Measurements from ENCODE around the gene AGBL1.

The AGBL1 gene

DNA sequence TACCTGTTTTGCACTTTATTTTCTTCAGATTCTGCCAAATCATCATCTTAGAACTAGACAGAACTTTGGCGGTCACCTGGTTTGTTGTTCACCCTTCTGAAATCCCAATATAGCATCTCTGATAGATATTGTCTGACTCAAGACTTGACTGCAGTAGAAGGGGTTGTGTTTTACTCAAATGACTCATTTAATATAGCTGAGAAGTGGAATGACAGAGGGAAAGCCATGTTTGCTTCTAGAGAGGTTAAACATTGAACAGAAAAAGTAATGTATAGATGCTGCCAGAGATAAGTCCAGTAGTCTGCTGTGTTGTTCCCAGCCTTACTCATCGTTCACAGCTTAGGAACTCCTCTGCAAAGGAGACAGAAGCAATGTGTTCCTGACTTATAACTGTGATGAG is 402.0 kb downstream of the AGBL1 start:
- Histone ChIP-seq H3K27me3 (ENCODE audit: control insufficient read depth in 3 of 3, insufficient read depth in 3 of 3, low read depth in 1 of 3, low read length in 3 of 3) (no peaks in the 10 kb centered on the region), H3K27ac (replicated peaks; ENCODE audit: low read length) (no peak overlapping the region), H4K8ac (ENCODE audit: low read depth, low read length) (no peak overlapping the region), H2AFZ (ENCODE audit: low read length) (no peak overlapping the region), H3K36me3 (replicated peaks in 1 of 2; ENCODE audit: control insufficient read depth in 2 of 2, insufficient read depth in 2 of 2, low read length in 2 of 2) (no peaks in the 10 kb centered on the region), H2BK120ac (ENCODE audit: low read depth, low read length) (no peak overlapping the region), H3K9ac (ENCODE audit: low read depth, low read length, poor library complexity) (no peak overlapping the region), H3K79me1 (ENCODE audit: low read depth, low read length) (no peaks in the 10 kb centered on the region), H3K14ac (ENCODE audit: low read length) (no peak overlapping the region), H2AK5ac (ENCODE audit: low read depth, low read length) (no peak overlapping the region), H3K4me3 (ENCODE audit: low read length in 2 of 2) (no peak overlapping the region), H4K91ac (ENCODE audit: low read depth, low read length, poor library complexity) (no peak overlapping the region), H3K18ac (ENCODE audit: low read length) (no peak overlapping the region), H3K4me2 (ENCODE audit: insufficient read depth, low read length, poor library complexity, severe bottlenecking) (no peak overlapping the region), H2BK5ac (ENCODE audit: low read length) (no peak overlapping the region), H2BK12ac (ENCODE audit: low read length) (no peak overlapping the region), H3K9me3 (replicated peaks in 1 of 2; ENCODE audit: control insufficient read depth in 2 of 2, insufficient read depth in 1 of 2, low read depth in 1 of 2, low read length in 2 of 2) (no peaks in the 10 kb centered on the region), H3K23ac (ENCODE audit: low read depth, low read length, poor library complexity) (no peak overlapping the region), H2BK15ac (ENCODE audit: low read length) (no peak overlapping the region), H3K4ac (ENCODE audit: low read length) (no peak overlapping the region), H3K4me1 (ENCODE audit: control insufficient read depth in 2 of 2, insufficient read depth in 1 of 2, low read depth in 1 of 2, low read length in 2 of 2) (no peaks in the 10 kb centered on the region)
- DNase-seq (ENCODE audit: low spot score): no peak
- WGBS, 2 donors (ENCODE audit: extremely low coverage in 2 of 2, insufficient read length in 2 of 2, insufficient replicate concordance in 1 of 2): no CpG with 5 or more reads among the region's 2 CpGs

DNA sequence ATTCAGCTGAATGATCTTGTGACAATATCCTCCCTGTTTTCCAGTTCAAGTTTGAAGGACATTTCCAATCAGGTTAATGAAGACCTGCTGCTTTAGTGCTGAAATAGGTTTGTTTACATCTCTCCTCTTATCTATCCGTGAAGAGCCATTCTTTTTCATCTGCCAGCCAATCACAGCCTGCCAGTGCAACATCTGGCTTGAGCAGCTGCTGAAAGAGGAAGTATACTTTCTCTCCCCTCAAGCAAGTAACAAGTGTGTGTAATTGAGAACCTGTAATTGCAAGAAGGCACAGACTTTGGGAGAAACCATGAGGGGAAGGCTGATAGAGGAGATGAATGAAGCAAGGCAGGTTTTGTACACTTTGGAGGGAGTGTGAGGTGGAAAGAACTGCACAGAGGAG is 404.3 kb downstream of the AGBL1 start:
- Histone ChIP-seq H3K4me1 (ENCODE audit: control insufficient read depth in 2 of 2, insufficient read depth in 1 of 2, low read depth in 1 of 2, low read length in 2 of 2) (no peaks in the 10 kb centered on the region), H2BK5ac (ENCODE audit: low read length) (no peak overlapping the region), H2BK120ac (ENCODE audit: low read depth, low read length) (no peak overlapping the region), H2BK12ac (ENCODE audit: low read length) (no peak overlapping the region), H3K36me3 (replicated peaks in 1 of 2; ENCODE audit: control insufficient read depth in 2 of 2, insufficient read depth in 2 of 2, low read length in 2 of 2) (no peaks in the 10 kb centered on the region), H3K23ac (ENCODE audit: low read depth, low read length, poor library complexity) (no peak overlapping the region), H4K91ac (ENCODE audit: low read depth, low read length, poor library complexity) (no peak overlapping the region), H3K4me2 (ENCODE audit: insufficient read depth, low read length, poor library complexity, severe bottlenecking) (no peak overlapping the region), H3K79me1 (ENCODE audit: low read depth, low read length) (no peaks in the 10 kb centered on the region), H3K9me3 (replicated peaks in 1 of 2; ENCODE audit: control insufficient read depth in 2 of 2, insufficient read depth in 1 of 2, low read depth in 1 of 2, low read length in 2 of 2) (no peaks in the 10 kb centered on the region), H3K18ac (ENCODE audit: low read length) (no peak overlapping the region), H2AK5ac (ENCODE audit: low read depth, low read length) (no peak overlapping the region), H3K4ac (ENCODE audit: low read length) (no peak overlapping the region), H4K8ac (ENCODE audit: low read depth, low read length) (no peak overlapping the region), H2AFZ (ENCODE audit: low read length) (no peak overlapping the region), H2BK15ac (ENCODE audit: low read length) (no peak overlapping the region), H3K4me3 (ENCODE audit: low read length in 2 of 2) (no peak overlapping the region), H3K27ac (replicated peaks; ENCODE audit: low read length) (no peak overlapping the region), H3K9ac (ENCODE audit: low read depth, low read length, poor library complexity) (no peak overlapping the region), H3K14ac (ENCODE audit: low read length) (no peak overlapping the region), H3K27me3 (ENCODE audit: control insufficient read depth in 3 of 3, insufficient read depth in 3 of 3, low read depth in 1 of 3, low read length in 3 of 3) (no peaks in the 10 kb centered on the region)
- WGBS, 2 donors (ENCODE audit: extremely low coverage in 2 of 2, insufficient read length in 2 of 2, insufficient replicate concordance in 1 of 2): no CpG with 5 or more reads among the region's 1 CpG
- DNase-seq (ENCODE audit: low spot score): no peak

DNA sequence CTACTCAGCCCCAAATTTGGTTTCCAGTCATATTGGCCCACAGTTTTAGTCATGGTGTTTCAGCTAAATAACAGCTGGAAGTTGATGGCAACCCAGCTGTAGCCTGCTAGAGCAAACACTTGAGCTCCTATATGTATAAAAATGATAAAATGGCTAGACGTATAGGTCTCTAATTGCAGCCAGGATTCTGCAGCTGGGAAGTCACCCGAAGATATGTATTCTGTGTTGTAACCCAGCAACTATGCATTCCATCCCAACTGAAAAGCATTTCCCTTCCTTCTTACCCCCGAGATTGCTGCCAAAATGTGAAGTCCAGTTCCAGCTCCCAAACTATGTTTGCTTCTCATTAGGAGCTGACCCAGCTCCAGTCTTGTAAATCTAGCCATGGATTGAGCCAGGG is 408.4 kb downstream of the AGBL1 start:
- no peak overlapping the region for H2AFZ ChIP-seq (ENCODE audit: low read length)
- no peak overlapping the region for H4K91ac ChIP-seq (ENCODE audit: low read depth, low read length, poor library complexity)
- no peak overlapping the region for H3K18ac ChIP-seq (ENCODE audit: low read length)
- H2BK120ac ChIP-seq (ENCODE audit: low read depth, low read length): no peak overlapping the region
- H2AK5ac ChIP-seq (ENCODE audit: low read depth, low read length): no peak overlapping the region
- no peak overlapping the region for H3K23ac ChIP-seq (ENCODE audit: low read depth, low read length, poor library complexity)
- H3K36me3 ChIP-seq (replicated peaks in 1 of 2; ENCODE audit: control insufficient read depth in 2 of 2, insufficient read depth in 2 of 2, low read length in 2 of 2): no peaks in the 10 kb centered on the region
- peaks cover 0 to 1% of the 10 kb centered on the region in 2 donors for H3K4me1 ChIP-seq (ENCODE audit: control insufficient read depth in 2 of 2, insufficient read depth in 1 of 2, low read depth in 1 of 2, low read length in 2 of 2)
- H3K9me3 ChIP-seq (replicated peaks in 1 of 2; ENCODE audit: control insufficient read depth in 2 of 2, insufficient read depth in 1 of 2, low read depth in 1 of 2, low read length in 2 of 2): no peaks in the 10 kb centered on the region
- no peak overlapping the region for H2BK12ac ChIP-seq (ENCODE audit: low read length)
- no peak overlapping the region for H3K4me2 ChIP-seq (ENCODE audit: insufficient read depth, low read length, poor library complexity, severe bottlenecking)
- no peak overlapping the region for H3K4me3 ChIP-seq (ENCODE audit: low read length in 2 of 2)
- no peak overlapping the region for H3K4ac ChIP-seq (ENCODE audit: low read length)
- H3K27ac ChIP-seq (replicated peaks; ENCODE audit: low read length): no peak overlapping the region
- H3K9ac ChIP-seq (ENCODE audit: low read depth, low read length, poor library complexity): no peak overlapping the region
- H2BK5ac ChIP-seq (ENCODE audit: low read length): no peak overlapping the region
- H2BK15ac ChIP-seq (ENCODE audit: low read length): no peak overlapping the region
- no peaks in the 10 kb centered on the region for H3K79me1 ChIP-seq (ENCODE audit: low read depth, low read length)
- WGBS, 2 donors (ENCODE audit: extremely low coverage in 2 of 2, insufficient read length in 2 of 2, insufficient replicate concordance in 1 of 2): no CpG with 5 or more reads among the region's 3 CpGs
- H3K14ac ChIP-seq (ENCODE audit: low read length): no peak overlapping the region
- DNase-seq (ENCODE audit: low spot score): no peak
- no peaks in the 10 kb centered on the region for H3K27me3 ChIP-seq (ENCODE audit: control insufficient read depth in 3 of 3, insufficient read depth in 3 of 3, low read depth in 1 of 3, low read length in 3 of 3)
- no peak overlapping the region for H4K8ac ChIP-seq (ENCODE audit: low read depth, low read length)

GRCh38 chr15:86489981-86490380 is 410.3 kb downstream of the AGBL1 start:
- Histone ChIP-seq H4K91ac (ENCODE audit: low read depth, low read length, poor library complexity) (no peak overlapping the region), H2AK5ac (ENCODE audit: low read depth, low read length) (no peak overlapping the region), H3K4me1 (ENCODE audit: control insufficient read depth in 2 of 2, insufficient read depth in 1 of 2, low read depth in 1 of 2, low read length in 2 of 2) (peaks cover 0 to 1% of the 10 kb centered on the region in 2 donors), H2BK5ac (ENCODE audit: low read length) (no peak overlapping the region), H2BK12ac (ENCODE audit: low read length) (no peak overlapping the region), H4K8ac (ENCODE audit: low read depth, low read length) (no peak overlapping the region), H3K18ac (ENCODE audit: low read length) (no peak overlapping the region), H3K4me3 (ENCODE audit: low read length in 2 of 2) (no peak overlapping the region), H2AFZ (ENCODE audit: low read length) (no peak overlapping the region), H3K4ac (ENCODE audit: low read length) (no peak overlapping the region), H3K27me3 (ENCODE audit: control insufficient read depth in 3 of 3, insufficient read depth in 3 of 3, low read depth in 1 of 3, low read length in 3 of 3) (no peaks in the 10 kb centered on the region), H3K79me1 (ENCODE audit: low read depth, low read length) (no peaks in the 10 kb centered on the region), H3K36me3 (replicated peaks in 1 of 2; ENCODE audit: control insufficient read depth in 2 of 2, insufficient read depth in 2 of 2, low read length in 2 of 2) (no peaks in the 10 kb centered on the region), H3K27ac (replicated peaks; ENCODE audit: low read length) (no peak overlapping the region), H3K14ac (ENCODE audit: low read length) (no peak overlapping the region), H2BK120ac (ENCODE audit: low read depth, low read length) (no peak overlapping the region), H2BK15ac (ENCODE audit: low read length) (no peak overlapping the region), H3K9ac (ENCODE audit: low read depth, low read length, poor library complexity) (no peak overlapping the region), H3K4me2 (ENCODE audit: insufficient read depth, low read length, poor library complexity, severe bottlenecking) (no peak overlapping the region), H3K9me3 (replicated peaks in 1 of 2; ENCODE audit: control insufficient read depth in 2 of 2, insufficient read depth in 1 of 2, low read depth in 1 of 2, low read length in 2 of 2) (no peaks in the 10 kb centered on the region), H3K23ac (ENCODE audit: low read depth, low read length, poor library complexity) (no peak overlapping the region)
- DNase-seq (ENCODE audit: low spot score): no peak
- no CpG with 5 or more reads among the region's 5 CpGs for WGBS, 2 donors (ENCODE audit: extremely low coverage in 2 of 2, insufficient read length in 2 of 2, insufficient replicate concordance in 1 of 2)
